GM19395 (cell line): ENCODE data around the gene SGCD.

Experiments used
- ATAC-seq: cut with Tn5 transposase; IDR thresholded peaks from one replicate; pipeline ENCODE4 v1.9.1; 2021; ENCODE audit warnings: mild to moderate bottlenecking, moderate library complexity; ENCODE audit not compliant: unreplicated experiment

Gene SGCD

GRCh38 chr5:156359476-156359875, 32.5 kb downstream of the SGCD start:
- ATAC-seq, result peak; percentile 61

DNA sequence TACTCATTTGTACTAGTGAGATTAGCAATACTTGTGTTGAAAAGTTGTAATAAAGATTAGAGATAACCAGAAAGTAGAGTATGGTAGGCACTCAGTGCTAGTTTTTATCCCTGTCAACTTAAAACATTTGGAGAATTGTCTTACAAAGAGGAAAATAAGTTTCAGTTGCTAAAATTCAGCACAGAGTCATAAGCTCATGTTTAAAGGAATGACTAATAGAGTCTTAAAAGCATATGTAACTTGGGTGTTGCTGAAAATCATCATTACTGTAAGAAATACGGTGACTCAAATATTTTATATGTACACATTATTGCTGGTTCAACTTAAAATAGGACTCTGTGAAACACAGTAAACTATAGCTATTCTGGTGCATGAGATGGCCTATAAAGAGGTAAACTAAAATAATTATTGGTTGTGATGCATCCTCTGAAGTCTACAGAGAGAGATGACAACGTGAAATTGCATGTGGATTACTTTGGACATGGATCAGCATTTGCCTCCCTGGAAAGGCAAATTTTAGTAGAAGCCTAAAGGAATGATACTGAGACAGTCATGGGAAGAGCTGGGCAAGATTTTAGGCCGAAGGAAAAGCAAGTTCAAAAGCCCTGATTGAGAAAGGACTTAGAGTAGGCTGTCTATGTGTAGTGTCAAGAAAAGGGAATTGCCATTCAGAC, 34.6 kb downstream of the SGCD start:
- ATAC-seq, result no peak

GRCh38 chr5:156363861-156364260, 36.9 kb downstream of the SGCD start:
- ATAC-seq, result no peak

GRCh38 chr5:156366521-156366920, 39.6 kb downstream of the SGCD start:
- no peak for ATAC-seq

DNA sequence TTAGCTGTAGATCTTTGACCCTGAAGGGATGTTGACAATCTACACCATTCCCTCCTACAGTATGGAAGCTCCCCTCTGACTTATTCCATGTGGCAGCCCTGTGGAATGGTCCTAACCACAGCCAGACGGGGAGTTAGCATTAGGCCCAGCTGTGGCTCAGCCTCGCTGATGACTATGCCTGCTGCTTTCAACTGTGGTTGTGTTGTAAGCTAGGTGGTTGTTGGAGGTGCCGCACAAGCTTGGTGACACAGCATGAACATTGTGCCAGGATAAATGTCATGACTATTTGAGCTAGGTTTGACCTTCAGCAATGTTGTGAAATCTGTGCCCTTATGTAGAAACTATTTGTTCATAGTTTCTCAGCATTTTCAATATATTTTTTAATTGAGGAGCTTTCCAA, 40.6 kb downstream of the SGCD start:
- no peak for ATAC-seq

DNA sequence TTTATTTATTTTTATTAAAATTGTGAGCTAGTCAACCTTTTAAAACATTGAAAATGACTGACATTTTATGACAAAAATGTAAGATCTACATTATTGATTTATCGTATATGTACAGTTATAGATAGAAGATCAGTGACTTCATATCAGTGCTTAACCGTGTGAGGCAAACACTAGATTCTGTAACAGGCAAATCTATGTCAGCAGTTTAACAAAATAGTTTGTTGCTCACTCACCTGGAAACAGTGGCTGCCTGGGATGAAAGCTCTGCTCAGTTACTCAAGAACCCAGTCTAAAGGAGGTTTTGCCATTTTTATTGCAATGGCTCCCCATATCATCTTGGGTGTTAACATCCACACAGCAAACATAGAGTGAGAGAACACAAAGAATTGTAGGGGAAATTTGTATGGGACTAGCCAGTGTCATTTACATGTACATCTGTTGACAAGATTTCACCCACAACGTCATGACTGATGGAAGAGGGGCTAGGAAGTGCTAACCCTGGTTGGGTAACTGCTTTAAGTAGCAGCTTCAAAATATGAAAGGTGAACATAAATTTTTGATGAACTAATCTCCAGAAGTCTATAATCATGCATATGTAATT, 49.0 kb downstream of the SGCD start:
- peak; percentile 49 for ATAC-seq

- peak; percentile 63 for ATAC-seq
Measured at GRCh38 chr5:156376751-156377150, 49.8 kb downstream of the SGCD start.

GRCh38 chr5:156378159-156378558, 51.2 kb downstream of the SGCD start:
- peak; percentile 63 for ATAC-seq

GRCh38 chr5:156379206-156379605, 52.2 kb downstream of the SGCD start:
- no peak for ATAC-seq

DNA sequence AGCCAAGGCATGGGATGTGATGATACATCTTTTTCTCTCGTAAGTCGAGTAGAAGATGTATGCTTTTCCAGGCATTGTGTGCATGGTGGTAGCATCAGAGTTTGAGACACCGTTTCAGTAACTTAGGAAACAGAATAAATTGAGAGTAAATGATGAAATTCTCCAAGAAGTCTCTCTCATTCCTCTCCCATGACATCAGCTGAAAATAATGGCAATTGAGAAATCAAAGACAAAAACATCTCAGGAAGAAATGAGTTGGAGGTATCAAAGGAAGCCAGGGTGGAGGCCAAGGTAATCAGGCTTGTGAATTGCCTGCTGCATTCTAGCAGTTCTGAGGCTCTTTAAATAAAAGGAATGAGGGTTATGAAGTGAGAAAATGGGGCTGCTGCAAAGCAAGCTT, 53.9 kb downstream of the SGCD start:
- ATAC-seq, result no peak

DNA sequence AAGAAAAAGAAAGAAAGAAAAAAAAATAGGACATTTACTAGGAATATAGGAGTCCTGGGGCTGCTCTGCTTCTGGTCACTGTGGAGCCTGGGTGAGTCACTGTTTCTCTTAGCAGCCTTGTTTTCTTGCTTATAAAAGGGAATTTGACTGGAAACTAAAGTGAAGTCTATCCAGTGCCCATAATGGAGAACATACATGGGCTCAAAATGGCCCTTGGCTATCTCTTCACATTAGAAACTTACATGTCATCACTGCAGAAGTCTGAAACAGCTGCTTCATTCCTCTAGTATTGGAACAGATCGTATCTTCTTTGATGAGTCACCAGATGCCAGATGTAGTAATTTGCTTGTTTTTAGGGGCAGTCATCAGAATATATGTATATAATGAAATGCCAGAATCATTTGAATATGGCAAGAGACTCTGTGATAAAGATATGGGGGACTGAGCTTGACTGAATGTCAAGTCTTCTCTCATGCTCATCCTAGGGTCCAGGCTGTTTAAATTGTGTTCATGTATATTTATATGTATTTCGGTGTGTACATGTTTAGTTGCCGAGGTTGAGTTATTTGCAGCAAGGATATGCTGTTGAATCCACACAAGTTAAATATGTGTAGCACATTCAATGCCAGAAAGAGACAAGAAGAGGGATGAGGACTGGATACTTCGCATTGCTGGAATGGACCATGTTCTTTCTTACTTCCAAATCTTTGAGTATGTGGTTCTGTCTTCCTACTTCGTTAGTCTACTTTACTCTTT, 56.7 kb downstream of the SGCD start:
- no peak for ATAC-seq

DNA sequence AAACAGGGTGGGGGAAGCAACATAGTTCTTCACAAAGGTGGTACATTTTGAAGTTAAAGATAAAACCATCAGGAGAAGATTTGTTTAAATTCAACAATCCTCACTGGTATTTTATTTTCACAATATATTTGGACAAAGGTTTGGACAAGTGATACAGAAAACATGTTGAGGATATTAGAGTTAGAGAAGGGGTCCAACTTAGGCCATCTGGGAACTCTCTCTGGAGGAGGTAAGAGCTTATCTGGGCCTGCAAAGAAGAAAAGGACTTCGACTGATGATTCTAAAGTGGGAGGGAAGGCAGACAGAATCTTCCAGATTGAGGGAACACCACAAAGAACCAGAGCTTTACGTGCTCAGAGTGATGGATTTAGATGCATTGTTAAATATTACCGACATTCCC, 58.5 kb downstream of the SGCD start:
- no peak for ATAC-seq

- ATAC-seq, result no peak
Measured at GRCh38 chr5:156386976-156387375, 60.0 kb downstream of the SGCD start.

DNA sequence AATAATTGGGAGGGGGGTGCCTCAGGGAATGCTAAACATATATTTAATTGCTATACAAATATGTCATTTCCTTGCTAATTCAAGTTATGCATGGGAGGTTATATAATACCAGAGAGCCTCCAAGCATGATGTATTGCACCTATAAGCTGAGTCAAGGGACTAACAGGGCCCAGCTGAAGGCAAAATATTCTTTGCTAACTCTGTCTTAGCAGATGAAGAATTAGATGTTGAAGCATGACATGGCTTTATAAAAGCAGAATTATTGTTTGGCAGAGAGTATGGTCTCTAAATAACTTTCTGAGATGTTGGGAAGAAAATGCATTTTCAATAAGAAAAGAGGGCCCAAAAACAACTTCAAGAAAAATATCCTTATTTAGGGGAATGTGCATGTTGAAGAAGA, 60.4 kb downstream of the SGCD start:
- no peak for ATAC-seq

DNA sequence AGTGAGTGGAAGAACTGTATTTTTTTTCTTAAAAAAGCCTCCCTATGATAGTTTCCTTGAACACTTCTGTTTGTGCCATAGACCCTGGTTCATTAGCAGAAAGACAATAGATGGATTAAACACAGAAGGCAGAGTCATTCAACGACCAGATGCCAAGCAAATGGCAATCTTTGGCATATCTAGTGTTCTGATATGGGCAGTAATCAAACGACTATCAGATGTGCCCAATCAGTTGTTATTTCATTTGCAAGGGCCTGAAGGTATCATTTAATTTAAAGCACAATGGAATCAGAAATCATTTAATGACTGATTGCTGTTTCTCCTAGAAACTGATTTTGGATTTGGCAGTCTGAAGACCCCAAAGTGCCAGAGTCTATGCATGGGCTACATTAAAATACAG, 61.3 kb downstream of the SGCD start:
- ATAC-seq, result no peak

- ATAC-seq, result no peak
Measured at GRCh38 chr5:156391139-156391538, 64.2 kb downstream of the SGCD start.

- ATAC-seq, result no peak
Measured at GRCh38 chr5:156393980-156394379, 67.0 kb downstream of the SGCD start.

DNA sequence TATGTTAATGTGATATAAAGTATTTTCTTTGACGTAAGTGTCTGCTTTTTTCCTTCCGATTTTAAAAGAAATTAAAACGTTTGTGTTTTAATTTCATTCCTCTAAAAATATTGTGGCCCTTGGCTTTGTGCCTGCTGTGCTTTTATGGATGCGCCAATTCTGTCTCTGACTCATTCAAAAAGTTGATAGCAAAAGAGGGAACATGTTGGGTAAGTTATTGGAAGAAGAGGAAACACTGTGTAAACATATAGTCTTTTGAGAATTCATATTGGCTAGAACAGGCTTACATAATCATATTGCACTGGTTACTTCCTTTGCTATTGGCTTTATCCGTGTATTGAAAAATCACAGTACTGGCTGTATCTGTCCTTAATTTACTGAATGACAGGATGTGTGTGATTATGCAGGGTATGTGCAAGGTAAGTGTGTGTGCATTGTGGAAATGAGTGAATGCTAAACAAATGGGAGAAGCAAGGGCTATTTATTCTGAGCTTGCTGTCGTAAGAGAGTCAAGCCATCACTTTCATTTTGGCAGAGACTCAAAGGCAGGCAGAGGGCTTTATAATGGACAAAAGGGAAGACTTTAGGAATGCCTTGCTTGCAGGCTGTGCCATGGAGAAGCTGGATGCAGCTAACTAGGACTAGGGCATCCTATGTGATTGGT, 67.8 kb downstream of the SGCD start:
- no peak for ATAC-seq

- no peak for ATAC-seq
Measured at GRCh38 chr5:156395306-156395675, 68.3 kb downstream of the SGCD start.

DNA sequence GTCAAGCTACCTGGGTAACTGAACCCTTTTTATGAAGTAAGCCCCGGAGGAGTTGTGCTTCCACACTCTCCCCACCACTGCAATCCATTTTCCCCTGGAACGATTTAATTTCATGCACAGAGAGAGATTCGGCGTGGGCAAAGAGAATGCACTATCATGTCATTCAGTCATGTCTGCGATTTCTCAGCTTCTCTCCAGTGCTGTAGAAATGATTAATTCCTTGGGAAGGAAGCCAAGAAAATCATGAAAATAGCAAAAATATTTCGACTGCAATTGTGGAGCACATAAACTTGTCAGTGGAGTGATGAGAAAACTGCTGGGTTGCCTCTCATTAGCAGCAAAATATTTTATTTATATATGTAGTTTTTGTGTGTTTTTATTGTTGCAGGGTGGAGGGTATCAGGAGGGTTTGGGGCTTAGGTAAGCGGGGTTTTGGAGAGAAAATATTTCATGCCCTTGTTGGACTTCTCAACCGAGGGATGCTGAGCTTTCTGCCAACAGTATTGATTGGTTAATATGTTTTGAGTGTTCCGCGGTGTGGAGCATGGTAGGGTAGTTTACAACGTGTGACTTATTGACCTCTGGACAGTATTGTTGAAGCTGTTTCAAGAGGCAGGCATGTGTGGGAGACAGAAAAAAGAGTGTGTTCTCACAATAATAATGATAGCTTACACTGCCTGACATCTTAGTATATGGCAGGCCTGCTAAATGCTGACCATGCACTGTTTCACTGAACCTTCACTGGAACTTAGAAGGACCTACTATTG, 69.3 kb downstream of the SGCD start:
- no peak for ATAC-seq

- ATAC-seq, result no peak
Measured at GRCh38 chr5:156396830-156397081, 69.8 kb downstream of the SGCD start.
